HG02852 (cell line): ENCODE data around the gene GPR155.
"Not testable (repeated sequence)": the region's sequence is repeated elsewhere in the genome, so short reads cannot be mapped to it uniquely, and the experiment has no call there.

Experiments used
- ATAC-seq: cut with Tn5 transposase; IDR thresholded peaks from one replicate; pipeline ENCODE4 v1.9.1; 2021; ENCODE audit warnings: mild to moderate bottlenecking, moderate library complexity; ENCODE audit not compliant: unreplicated experiment

The GPR155 gene

DNA sequence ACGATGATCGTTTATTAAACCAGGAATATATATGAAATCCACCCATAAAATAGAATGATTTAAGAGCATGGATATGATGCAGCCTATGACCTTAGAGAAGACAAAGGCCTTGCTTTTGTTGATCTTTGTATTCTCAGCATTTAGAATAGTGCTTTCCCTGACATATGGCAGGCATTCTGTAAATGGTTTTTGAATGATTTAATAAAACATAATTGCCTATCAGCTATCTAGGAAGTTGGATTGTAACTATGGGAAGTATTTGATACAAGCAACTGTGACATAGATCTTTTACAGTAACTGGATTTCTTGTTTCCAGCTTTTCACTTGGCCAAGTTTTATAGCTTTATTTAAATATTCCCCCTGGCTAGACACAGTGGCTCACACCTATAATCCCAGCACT is 5.1 kb upstream of the GPR155 start:
- ATAC-seq, result no peak

DNA sequence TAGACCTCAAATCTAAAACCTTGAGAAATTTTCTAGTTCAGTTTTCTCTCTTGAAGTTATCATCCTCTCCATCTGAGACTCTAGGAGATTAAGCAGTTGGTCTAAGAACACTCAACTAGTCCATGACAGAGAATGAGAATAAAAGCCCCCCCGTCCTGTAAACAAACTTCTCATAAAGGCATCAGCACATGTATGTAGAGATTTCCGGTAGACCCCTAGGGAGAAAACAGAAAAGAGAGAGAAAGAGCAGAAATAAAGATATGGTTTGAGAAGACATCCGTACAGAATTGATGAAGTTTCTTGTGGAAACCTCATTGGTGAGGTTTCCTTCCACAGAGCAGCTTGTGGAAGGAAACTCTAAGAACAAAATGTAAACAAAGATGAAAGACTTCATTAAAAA is 3.2 kb upstream of the GPR155 start:
- ATAC-seq, result no peak

DNA sequence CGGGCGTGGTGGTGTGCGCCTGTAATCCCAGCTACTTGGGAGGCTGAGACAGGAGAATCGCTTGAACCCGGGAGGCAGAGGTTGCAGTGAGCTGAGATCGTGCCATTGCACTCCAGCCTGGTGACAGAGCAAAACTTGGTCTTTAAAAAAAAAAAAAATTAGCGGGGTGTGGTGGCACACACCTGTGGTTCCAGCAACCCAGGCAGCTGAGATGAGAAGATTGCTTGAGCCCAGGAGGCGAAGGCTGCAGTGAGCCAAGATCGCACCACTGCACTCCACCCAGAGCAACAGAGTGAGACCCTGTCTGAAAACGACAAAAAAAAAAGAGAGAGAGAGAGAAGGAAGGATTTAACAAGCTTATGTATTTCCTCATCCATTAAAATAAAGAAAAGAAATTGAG is 2.7 kb upstream of the GPR155 start:
- ATAC-seq, result not testable (repeated sequence)

- no peak for ATAC-seq
These were observed 962 bp upstream of the GPR155 start for GRCh38 chr2:174487820-174488162.

DNA sequence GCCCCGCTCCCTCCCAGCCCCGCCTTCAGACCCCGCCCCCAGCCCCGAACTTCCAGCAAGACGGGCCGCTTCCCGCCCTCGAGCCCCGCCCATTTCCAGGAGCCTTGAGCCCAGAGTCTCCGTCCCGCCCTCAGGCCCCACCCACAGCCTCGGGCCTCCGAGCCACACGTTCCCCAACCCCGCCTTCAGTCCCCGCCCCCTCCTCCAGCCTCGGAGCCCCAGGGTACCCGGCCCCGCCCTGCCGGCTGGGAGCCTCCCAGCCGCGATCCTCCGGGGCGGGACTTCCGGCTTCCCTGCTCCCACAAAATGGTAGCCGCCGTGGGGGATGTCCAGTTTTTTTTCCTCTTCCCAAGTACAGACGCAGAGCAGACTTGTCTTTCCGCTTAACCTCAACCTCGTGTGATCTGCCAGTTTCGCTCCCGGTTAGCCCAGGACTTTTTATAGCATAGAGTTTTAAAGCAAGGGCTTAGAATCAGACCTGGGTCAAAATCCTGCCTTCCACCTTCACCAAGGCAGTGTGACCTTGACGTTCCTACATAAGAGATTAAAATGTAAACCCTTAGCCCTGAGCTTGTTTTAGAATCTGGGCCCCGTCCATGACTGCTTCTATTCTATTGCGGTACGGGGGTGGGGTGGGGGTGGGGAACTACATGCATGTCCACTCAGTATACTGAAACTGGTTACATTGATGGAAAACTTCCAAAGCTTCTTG is 435 bp upstream of the GPR155 start:
- peak; percentile 91 for ATAC-seq

GRCh38 chr2:174485788-174486562 is 854 bp downstream of the GPR155 start:
- peak; percentile 5 for ATAC-seq

- not testable (repeated sequence) for ATAC-seq
These were observed 1.8 kb downstream of the GPR155 start for GRCh38 chr2:174485045-174485444.

- no peak for ATAC-seq
These were observed 2.3 kb downstream of the GPR155 start for GRCh38 chr2:174484573-174484972.

DNA sequence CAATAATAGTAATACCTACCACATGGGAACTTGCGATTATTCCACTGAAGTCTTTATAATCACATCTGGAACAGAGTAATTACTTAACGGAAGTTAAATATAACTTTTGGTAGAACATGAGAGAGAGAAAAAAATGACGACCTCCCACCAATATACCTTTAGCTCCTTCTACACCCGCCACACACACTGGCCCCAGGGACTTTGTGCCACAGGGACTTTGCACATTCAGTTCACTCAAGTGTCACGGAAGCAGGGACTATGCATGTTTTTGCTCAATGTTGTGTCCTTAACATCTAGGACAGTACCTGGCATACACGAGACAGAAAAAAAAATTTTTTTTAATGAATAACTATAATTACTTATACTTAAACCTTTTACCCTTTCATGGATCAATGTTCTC is 4.0 kb downstream of the GPR155 start:
- no peak for ATAC-seq

DNA sequence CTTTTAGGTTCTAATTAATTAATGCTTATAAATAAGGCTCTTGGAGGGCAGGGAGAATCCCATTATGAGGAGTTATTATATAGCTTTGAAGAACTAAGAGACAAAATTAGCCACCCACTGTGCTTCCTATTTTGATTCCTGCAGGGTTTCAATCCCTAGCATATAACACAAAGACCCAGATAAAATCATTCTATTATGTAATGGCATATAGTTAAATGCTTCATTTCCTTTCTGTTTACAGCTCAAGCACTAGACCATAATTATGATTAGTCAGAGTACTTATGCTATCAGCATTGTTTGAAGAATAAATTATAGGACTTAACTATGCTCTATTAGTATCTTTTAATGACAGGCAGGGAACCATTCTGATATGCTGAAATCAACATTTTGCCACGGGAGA is 9.1 kb downstream of the GPR155 start:
- ATAC-seq, result no peak

DNA sequence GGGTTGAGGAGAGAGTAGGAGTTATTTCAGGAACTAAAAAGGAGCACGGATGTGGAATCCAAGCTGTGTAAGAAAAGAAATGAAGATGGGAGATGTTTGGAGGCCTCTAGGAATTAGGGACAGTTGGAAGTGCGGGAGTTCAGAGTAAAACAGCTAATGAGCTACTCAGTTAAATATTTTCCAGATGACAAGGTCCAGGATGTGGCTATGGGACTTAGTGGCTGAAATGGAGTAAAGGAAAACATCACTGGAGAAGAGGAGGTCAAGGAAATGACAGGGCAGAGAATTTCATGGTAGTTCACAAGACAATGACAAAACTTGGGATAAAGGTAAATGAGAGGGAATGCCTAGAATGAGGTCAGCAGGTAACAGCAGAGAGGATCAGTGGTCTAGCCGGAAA is 13.0 kb downstream of the GPR155 start:
- no peak for ATAC-seq

DNA sequence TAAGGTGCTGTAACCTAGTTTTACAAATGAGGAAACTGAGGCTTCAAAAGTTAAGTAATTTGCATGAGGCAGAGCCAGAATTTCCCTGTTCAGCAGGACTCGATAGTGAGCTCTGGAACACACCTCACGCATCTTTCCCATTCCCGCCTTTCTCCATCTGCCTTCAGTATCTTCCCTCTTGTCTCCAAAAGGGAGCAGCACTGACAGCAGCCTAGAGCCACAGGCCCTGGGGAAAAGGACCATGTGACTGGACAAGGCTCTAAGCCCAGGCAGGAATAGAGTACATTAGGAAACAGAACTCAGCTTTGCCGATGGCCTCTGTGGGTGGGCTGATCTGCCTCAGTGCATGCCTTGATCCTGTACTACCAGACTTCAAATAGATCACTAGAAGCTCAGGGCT is 21.5 kb downstream of the GPR155 start:
- no peak for ATAC-seq

DNA sequence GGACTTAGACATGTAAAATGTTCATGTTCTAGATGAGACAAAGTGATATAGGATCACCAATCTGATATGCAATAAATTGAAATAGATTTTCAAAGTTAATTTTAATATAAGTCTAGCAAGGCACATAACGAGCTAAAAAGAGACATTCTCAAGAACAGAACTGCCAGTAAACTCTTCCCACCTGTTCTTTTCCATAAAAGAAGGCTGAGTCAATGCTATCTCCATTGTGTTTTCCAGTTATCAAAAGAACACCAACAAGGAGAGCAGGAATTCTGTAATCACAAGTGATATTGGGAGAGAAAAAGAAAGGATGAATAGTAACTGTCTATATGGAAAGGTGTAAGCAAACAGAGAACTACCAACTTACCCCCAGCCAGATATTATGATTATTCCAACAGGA is 25.6 kb downstream of the GPR155 start:
- ATAC-seq, result no peak

- no peak for ATAC-seq
These were observed 32.3 kb downstream of the GPR155 start for GRCh38 chr2:174454566-174454965.

DNA sequence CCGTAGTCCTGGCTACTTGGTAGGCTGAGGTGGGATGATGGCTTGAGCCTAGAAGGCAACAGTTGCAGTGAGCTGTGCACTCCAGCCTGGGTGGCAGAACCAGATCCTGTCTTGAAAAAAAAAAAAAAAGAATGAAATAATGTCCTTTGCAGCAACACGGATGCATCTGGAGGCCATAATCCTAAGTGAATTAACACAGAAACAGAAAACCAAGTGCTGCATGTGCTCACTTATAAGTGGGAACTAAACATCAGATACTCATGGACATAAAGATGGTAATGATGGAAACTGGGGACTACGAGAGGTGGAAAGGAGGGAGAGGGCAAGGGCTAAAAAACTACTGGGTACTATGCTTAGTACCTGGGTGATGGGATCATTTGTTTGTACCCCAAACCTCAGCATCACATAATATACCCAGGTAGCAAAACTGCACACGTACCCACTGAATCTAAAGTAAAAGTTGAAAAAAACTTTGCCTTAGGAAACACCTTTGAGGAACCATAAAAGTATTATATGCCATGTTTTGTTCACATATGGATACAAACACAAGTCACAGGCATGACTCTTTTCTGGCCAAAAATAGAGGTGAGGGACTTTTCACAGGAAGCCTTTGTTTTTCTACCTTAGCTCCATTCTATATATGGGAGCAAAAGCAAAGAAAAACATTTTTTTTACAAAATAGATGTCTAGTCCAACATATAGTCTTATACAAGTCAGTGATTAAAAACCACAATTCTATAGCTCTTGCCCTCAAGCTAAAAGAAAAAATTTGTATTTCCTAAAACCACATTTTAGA is 36.6 kb downstream of the GPR155 start:
- no peak for ATAC-seq

DNA sequence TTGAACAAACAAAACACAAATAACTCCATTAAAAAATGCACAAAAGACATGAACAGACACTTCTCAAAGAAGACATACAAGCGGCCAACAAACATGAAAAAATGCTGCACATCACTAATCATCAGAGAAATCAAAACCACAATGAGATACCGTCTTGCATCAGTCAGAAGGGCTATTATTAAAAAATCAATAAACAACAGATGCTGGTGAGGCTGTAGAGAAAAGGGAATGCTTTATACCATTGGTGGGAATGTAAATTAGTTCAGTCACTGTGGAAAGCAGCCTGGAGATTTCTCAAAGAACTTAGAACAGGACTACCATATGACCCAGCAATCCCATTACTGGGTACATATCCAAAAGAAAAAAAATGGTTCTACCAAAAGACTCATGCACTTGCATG is 37.8 kb downstream of the GPR155 start:
- no peak for ATAC-seq

GRCh38 chr2:174446531-174446930 is 40.3 kb downstream of the GPR155 start:
- no peak for ATAC-seq

- ATAC-seq, result no peak
These were observed 41.6 kb downstream of the GPR155 start for GRCh38 chr2:174445248-174445647.

DNA sequence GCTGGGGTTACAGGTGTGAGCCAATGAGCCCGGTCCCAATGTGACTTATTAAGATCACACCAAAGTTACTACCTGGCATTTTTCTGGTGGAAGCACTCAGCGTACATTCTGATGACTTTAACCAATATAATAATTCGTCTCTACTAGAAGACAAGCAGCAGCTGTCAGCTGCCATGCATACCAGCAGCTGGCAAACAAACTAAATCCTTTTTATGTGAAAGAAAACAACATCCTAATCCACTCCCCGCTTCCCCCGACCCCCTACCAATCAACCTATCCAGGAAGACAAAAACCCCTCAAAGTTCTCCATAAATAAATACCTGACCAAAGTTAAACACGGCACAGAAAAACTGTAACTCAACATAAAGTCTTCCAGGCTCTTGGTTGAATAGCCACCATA is 42.1 kb downstream of the GPR155 start:
- ATAC-seq, result no peak

DNA sequence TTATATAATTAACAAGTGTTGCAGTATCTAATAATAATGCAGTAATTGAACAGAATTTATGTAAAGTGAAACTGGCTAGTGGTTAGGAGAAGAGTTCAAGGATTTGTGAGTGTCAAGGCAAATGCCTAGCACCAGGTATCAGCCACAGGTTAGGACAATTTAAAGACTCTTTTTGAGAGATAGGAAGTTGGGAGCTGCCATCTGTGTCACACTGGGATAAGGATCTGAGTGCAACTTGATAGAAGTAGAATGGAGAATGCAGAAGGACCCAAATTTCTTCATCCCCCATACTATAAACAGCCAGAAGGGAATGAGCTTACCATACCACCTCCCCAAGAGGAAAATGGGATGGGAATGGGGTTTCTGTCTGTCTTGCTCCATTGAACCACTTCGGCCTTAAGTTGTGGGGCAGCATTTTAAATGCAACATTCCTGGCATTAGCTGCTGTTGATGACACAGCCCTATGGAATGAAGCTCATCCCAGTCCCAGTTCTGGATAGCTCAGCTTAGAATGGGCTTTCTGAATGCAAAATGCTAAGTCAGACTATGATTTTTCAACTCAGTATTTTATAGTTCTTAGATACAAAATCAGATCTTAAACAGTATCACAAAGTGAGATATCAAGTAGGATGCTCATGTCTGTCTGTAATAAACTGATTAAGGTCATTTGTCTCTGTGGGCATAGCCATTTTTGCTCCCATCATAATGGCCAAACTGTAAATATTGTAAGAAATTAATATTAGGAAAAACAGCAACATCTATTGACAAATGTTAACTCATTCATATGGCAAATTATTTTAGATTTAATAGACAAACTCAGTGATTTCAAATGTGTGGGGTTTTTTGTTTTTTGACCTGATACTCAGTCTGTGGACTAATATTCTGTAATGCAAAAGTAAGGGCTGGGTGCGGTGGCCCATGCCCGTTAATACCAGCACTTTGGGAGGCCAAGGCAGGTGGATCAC is 44.0 kb downstream of the GPR155 start:
- ATAC-seq, result no peak

- ATAC-seq, result no peak
These were observed 46.9 kb downstream of the GPR155 start for GRCh38 chr2:174439950-174440349.
